IMR-90 (cell line): Measurements from ENCODE around the gene PROM2. TPM values are rescaled to one million over a fixed set of nuclear protein-coding genes. Genes with fewer than 3 reads are reported as not detected.

ENCODE experiments used
- ATAC-seq: fragments of 200-7000 bp; cut with Tn5 transposase; 2 replicates; pipeline ENCODE4 v1.9.1; 2020; ENCODE audit warnings: low read depth, mild to moderate bottlenecking, moderate library complexity
- BruUV-seq: library from RNA; stranded (reverse); fragments of 400-500 nt; replicated peaks from 2 replicates; lab custom pipeline; 2021; lab: Mats Ljungman, UMichigan
- CTCF ChIA-PET: fragments of 300-600 bp; formaldehyde crosslinking; extraction: SDS; loops from one replicate; lab custom pipeline; 2021; ENCODE audit warnings: antibody characterized with exemption; lab: Yijun Ruan, JAX
- POLR2A ChIA-PET: fragments of 300-600 bp; sonication (Branson Sonifier 250); formaldehyde crosslinking; loops from one replicate; lab custom pipeline; 2022; ENCODE audit warnings: antibody characterized with exemption; ENCODE audit not compliant: unreplicated experiment; lab: Charles Lee
- DNase-seq: peaks from one replicate; pipeline ENCODE4 v3.0.0; 2013
- H2AFZ ChIP-seq: replicated peaks from 2 replicates; pipeline ENCODE3; 2013; ENCODE audit warnings: low read length, mild to moderate bottlenecking; ENCODE audit not compliant: poor library complexity
- H2AK5ac ChIP-seq: 2 replicates; pipeline ENCODE4 v1.6.1; 2013; ENCODE audit warnings: low read depth, low read length, inconsistent platforms
- H2AK9ac ChIP-seq: replicated peaks from 2 replicates; pipeline ENCODE3; 2013; ENCODE audit warnings: mild to moderate bottlenecking, low read depth, low read length, moderate library complexity; ENCODE audit not compliant: poor library complexity
- H2BK120ac ChIP-seq: 2 replicates; pipeline ENCODE4 v1.6.1; 2013; ENCODE audit warnings: low read depth, low read length, inconsistent platforms
- H2BK15ac ChIP-seq: 3 replicates; pipeline ENCODE4 v1.6.1; 2013; ENCODE audit warnings: low read depth, low read length, inconsistent platforms
- H2BK20ac ChIP-seq: 2 replicates; pipeline ENCODE4 v1.6.1; 2013; ENCODE audit warnings: low read depth, mild to moderate bottlenecking, inconsistent platforms, low read length, moderate library complexity
- H2BK5ac ChIP-seq: 2 replicates; pipeline ENCODE4 v1.6.1; 2013; ENCODE audit warnings: mild to moderate bottlenecking, low read depth, low read length, inconsistent platforms; ENCODE audit not compliant: poor library complexity, severe bottlenecking
- H3K14ac ChIP-seq: replicated peaks from 2 replicates; pipeline ENCODE4 v1.6.1; 2013; ENCODE audit warnings: low read depth, low read length, inconsistent platforms
- H3K18ac ChIP-seq: 2 replicates; pipeline ENCODE4 v1.6.1; 2013; ENCODE audit warnings: low read depth, low read length, control low read depth
- H3K23ac ChIP-seq: 2 replicates; pipeline ENCODE4 v1.6.1; 2013; ENCODE audit warnings: low read depth, low read length, inconsistent platforms
- H3K27ac ChIP-seq: 2 replicates; pipeline ENCODE4 v1.5.1; 2013; ENCODE audit warnings: mild to moderate bottlenecking, control low read depth, low read length; ENCODE audit not compliant: insufficient read depth
- H3K27me3 ChIP-seq: 2 replicates; pipeline ENCODE4 v1.6.1; 2013; ENCODE audit warnings: low read length; ENCODE audit not compliant: control insufficient read depth, insufficient read depth
- H3K36me3 ChIP-seq: 2 replicates; pipeline ENCODE4 v1.6.1; 2013; ENCODE audit warnings: low read length, mixed read lengths; ENCODE audit not compliant: control insufficient read depth, insufficient read depth
- H3K4ac ChIP-seq: 2 replicates; pipeline ENCODE4 v1.6.1; 2013; ENCODE audit warnings: low read depth, low read length, inconsistent platforms
- H3K4me1 ChIP-seq: 2 replicates; pipeline ENCODE4 v1.6.1; 2013; ENCODE audit warnings: low read length, mixed read lengths; ENCODE audit not compliant: control insufficient read depth, insufficient read depth
- H3K4me2 ChIP-seq: 2 replicates; pipeline ENCODE4 v1.6.1; 2013; ENCODE audit warnings: low read depth, mild to moderate bottlenecking, control low read depth, low read length, moderate library complexity
- H3K4me3 ChIP-seq: 2 replicates; pipeline ENCODE4 v1.5.1; 2013; ENCODE audit warnings: low read depth, mild to moderate bottlenecking, control low read depth, low read length, moderate library complexity; ENCODE audit not compliant: insufficient read depth
- H3K56ac ChIP-seq: 2 replicates; pipeline ENCODE4 v1.6.1; 2013; ENCODE audit warnings: low read length, inconsistent platforms; ENCODE audit not compliant: insufficient read depth; ENCODE audit errors: extremely low read depth
- H3K79me1 ChIP-seq, 2 experiments: 2 replicates each; pipeline ENCODE4 v1.6.1; 2013; ENCODE audit warnings: low read length in 2 of 2, inconsistent platforms in 1 of 2, low read depth in 1 of 2
- H3K9ac ChIP-seq: 2 replicates; pipeline ENCODE4 v1.6.1; 2013; ENCODE audit warnings: low read depth, low read length, control low read depth
- H3K9me1 ChIP-seq: 2 replicates; pipeline ENCODE4 v1.6.1; 2013; ENCODE audit warnings: low read length, inconsistent platforms; ENCODE audit not compliant: insufficient read depth
- H3K9me3 ChIP-seq: 2 replicates; pipeline ENCODE4 v1.6.1; 2013; ENCODE audit warnings: low read length; ENCODE audit not compliant: control insufficient read depth, insufficient read depth
- H4K20me1 ChIP-seq: 2 replicates; pipeline ENCODE4 v1.6.1; 2013; ENCODE audit warnings: low read length, inconsistent platforms; ENCODE audit not compliant: insufficient read depth
- H4K5ac ChIP-seq: 2 replicates; pipeline ENCODE4 v1.6.1; 2013; ENCODE audit warnings: mild to moderate bottlenecking, low read depth, low read length, control low read depth
- H4K8ac ChIP-seq, 2 experiments: 2 replicates each; pipeline ENCODE4 v1.6.1; 2013; ENCODE audit warnings: low read depth in 2 of 2, low read length in 2 of 2, control low read depth in 1 of 2, inconsistent platforms in 1 of 2
- H4K91ac ChIP-seq: 2 replicates; pipeline ENCODE4 v1.6.1; 2013; ENCODE audit warnings: low read depth, low read length, inconsistent platforms; ENCODE audit not compliant: insufficient read depth
- CTCF ChIP-seq: conservative IDR thresholded peaks from 2 replicates; pipeline ENCODE4 v1.5.1; 2012; ENCODE audit warnings: mild to moderate bottlenecking, low read depth, low read length, improper control_type of control experiment
- WGBS, 2 experiments: methylation state at CpG; one replicate each; pipeline versions ENCODE4 v1.1.5 to v1.1.7; 2013; ENCODE audit warnings: missing lambda C conversion rate in 2 of 2; ENCODE audit not compliant: insufficient read length in 1 of 2; ENCODE audit errors: extremely low coverage in 2 of 2; 5-methylcytosine and 5-hydroxymethylcytosine counted together
- dilution Hi-C: fragments of 300-500 bp; cut with HindIII; formaldehyde crosslinking; loops from one replicate; pipeline ENCODE4 v1.14.3; 2018; ENCODE audit warnings: low sequenced_read_pairs; ENCODE audit not compliant: unreplicated experiment
- in situ Hi-C: fragments of 300-500 bp; cut with MboI; formaldehyde crosslinking; loops from 3 replicates; pipeline ENCODE4 v1.14.3; 2019; ENCODE audit warnings: low sequenced_read_pairs, inconsistent platforms, mixed read lengths
- intact Hi-C: fragments of 100-400 bp; cut with micrococcal nuclease; formaldehyde crosslinking; loops from 2 replicates; pipeline ENCODE4 v1.10.0; 2022
- polyA plus RNA-seq, 3 experiments: library from polyadenylated mRNA; depleted of rRNA; stranded (reverse); fragments of >200 nt; gene quantifications; 2 replicates each; pipeline ENCODE4 v1.2.3, GENCODE V29; 2012; ENCODE audit warnings: low replicate concordance in 1 of 3
- total RNA-seq: library from RNA; depleted of rRNA; stranded (reverse); fragments of >200 nt; gene quantifications from 2 replicates; pipeline ENCODE4 v1.2.3, GENCODE V29; 2012

PROM2 gene
- total and polyA plus RNA-seq, 2 of the 4 experiments (the other 2 are of a cell fraction), result 0.26 TPM; not detected in 1

DNA sequence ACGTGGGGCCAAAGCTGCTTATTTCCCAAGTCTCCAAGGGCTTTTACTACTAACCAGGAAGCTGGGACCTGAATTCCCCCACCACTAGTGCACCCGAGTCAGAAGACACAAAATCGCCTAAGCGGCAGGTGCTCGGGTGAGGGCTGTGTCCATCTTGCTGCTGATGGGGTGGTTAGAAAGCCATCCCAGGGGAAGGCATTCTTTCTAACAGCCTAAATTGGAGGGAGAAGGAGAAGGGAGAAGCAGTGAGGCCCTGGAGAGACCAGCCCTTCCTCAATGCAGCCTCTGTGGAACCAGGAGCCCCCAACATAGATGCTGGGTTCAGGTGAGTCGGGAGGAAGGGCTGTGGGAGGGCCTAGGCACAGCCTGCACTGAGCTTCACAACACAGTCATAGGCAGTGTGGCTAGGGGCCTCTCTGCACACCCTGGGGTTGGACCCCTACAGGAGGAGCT is 1.9 kb upstream of the PROM2 start:
- Histone ChIP-seq H3K9me1 (no peaks in the 10 kb centered on the region), H3K14ac (no peak overlapping the region), H3K56ac (no peak overlapping the region), H3K23ac (no peak overlapping the region), H3K79me1 (no peaks in the 10 kb centered on the region), H4K5ac (no peak overlapping the region), H3K4me3 (no peak overlapping the region), H4K20me1 (no peaks in the 10 kb centered on the region), H2AFZ (no peak overlapping the region), H3K4me2 (no peak overlapping the region), H2BK120ac (no peak overlapping the region), H2AK5ac (no peak overlapping the region), H4K8ac (no peak overlapping the region), H2AK9ac (no peak overlapping the region), H4K91ac (no peak overlapping the region), H3K36me3 (no peaks in the 10 kb centered on the region), H3K18ac (no peak overlapping the region), H3K4me1 (no peaks in the 10 kb centered on the region), H2BK5ac (no peak overlapping the region), H2BK15ac (no peak overlapping the region), H3K9me3 (0 out of 2 replicates have a peak, but pooled peaks cover 2% of the 10 kb centered on the region), H3K27ac (no peak overlapping the region), H3K9ac (no peak overlapping the region), H2BK20ac (no peak overlapping the region), H3K4ac (no peak overlapping the region), H3K27me3 (peaks cover 1% of the 10 kb centered on the region; the same call in 1 of the 2 replicates)
- no peak for TF ChIP-seq CTCF
- no peak for DNase-seq
- intact Hi-C loops, result no loop called here
- WGBS, 2 experiments, result no CpG with 5 or more reads among the region's 6 CpGs
- ATAC-seq, result no peak
- ChIA-PET CTCF (no interaction called here), POLR2A (no interaction called here)
- dilution Hi-C loops, result no loop called here
- no TSS peak for BruUV-seq
- in situ Hi-C loops, result no loop called here
